Thymus (tissue), 11 donors: ENCODE results near the gene SUMF1. TPM values are rescaled to one million over a fixed set of nuclear protein-coding genes. Genes with fewer than 3 reads are reported as not detected.

Experiments used
- DNase-seq, 9 donors: peaks; one replicate each; pipeline ENCODE4 v3.0.0-alpha.2; 2013; ENCODE audit warnings: low spot score in 9 of 9, low read depth in 6 of 9, missing footprints in 1 of 9
- H3K27ac ChIP-seq, 2 donors: one replicate each; pipeline ENCODE4 v1.5.1; 2013; ENCODE audit warnings: control low read depth in 1 of 2, low read depth in 1 of 2, low read length in 1 of 2, mild to moderate bottlenecking in 1 of 2, moderate library complexity in 1 of 2
- H3K27me3 ChIP-seq, 2 donors: one replicate each; pipeline ENCODE4 v1.5.1; 2013; ENCODE audit warnings: low read length in 1 of 2; ENCODE audit not compliant: control insufficient read depth in 2 of 2, insufficient read depth in 1 of 2
- H3K36me3 ChIP-seq, 2 donors: one replicate each; pipeline ENCODE4 v1.5.1; 2013; ENCODE audit warnings: low read length in 1 of 2, mild to moderate bottlenecking in 1 of 2, moderate library complexity in 1 of 2; ENCODE audit not compliant: control insufficient read depth in 2 of 2, insufficient read depth in 2 of 2
- H3K4me1 ChIP-seq, 2 donors: one replicate each; pipeline ENCODE4 v1.5.1; 2013; ENCODE audit warnings: low read length in 2 of 2; ENCODE audit not compliant: control insufficient read depth in 2 of 2, insufficient read depth in 2 of 2
- H3K4me3 ChIP-seq, 2 donors: one replicate each; pipeline ENCODE4 v1.5.1; 2013; ENCODE audit warnings: low read length in 2 of 2, control low read depth in 1 of 2, mild to moderate bottlenecking in 1 of 2
- H3K9me3 ChIP-seq, 2 donors: one replicate each; pipeline ENCODE4 v1.5.1; 2013; ENCODE audit warnings: low read length in 1 of 2, mild to moderate bottlenecking in 1 of 2; ENCODE audit not compliant: control insufficient read depth in 2 of 2, insufficient read depth in 1 of 2
- WGBS: extraction: QIAGEN DNeasy Blood & Tissue Kit; methylation state at CpG from one replicate; pipeline ENCODE4 v1.1.7; 2013; 5-methylcytosine and 5-hydroxymethylcytosine counted together
- polyA plus RNA-seq: library from polyadenylated mRNA; stranded (reverse); fragments of 200-250 nt; gene quantifications from one replicate; pipeline ENCODE4 v1.2.3, GENCODE V29; 2013
- total RNA-seq: library from RNA; stranded (reverse); fragments of 120-200 nt; gene quantifications from one replicate; pipeline ENCODE4 v1.2.4, GENCODE V29; 2013
- donor health status: healthy.

The SUMF1 gene
- total and polyA plus RNA-seq, 2 donors: 14.1 to 18.6 TPM

DNA sequence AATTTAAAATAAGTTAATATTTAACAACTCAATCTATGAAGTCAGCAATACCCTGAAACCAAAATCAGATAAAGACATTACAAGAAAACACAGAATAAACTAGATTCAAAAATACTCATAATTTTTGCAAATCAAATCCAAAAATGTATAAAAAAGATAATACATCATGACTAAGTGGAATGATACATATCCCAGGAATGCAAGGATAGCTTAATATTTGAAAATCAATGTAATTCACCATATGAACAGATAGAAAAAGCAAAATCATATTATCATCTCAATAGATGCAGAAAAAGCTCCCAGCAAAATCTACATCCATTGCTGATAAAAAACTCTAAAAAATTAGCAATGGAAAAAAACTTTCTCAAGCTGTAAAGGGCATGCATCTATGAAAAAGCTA is 93.4 kb downstream of the SUMF1 start:
- Histone ChIP-seq H3K4me3 (no peak overlapping the region), H3K9me3 (peaks cover 0 to 2% of the 10 kb centered on the region in 2 donors), H3K27ac (no peak overlapping the region), H3K36me3 (peaks cover 0 to 2% of the 10 kb centered on the region in 2 donors), H3K4me1 (no peaks in the 10 kb centered on the region), H3K27me3 (no peaks in the 10 kb centered on the region)
- DNase-seq: no peak

DNA sequence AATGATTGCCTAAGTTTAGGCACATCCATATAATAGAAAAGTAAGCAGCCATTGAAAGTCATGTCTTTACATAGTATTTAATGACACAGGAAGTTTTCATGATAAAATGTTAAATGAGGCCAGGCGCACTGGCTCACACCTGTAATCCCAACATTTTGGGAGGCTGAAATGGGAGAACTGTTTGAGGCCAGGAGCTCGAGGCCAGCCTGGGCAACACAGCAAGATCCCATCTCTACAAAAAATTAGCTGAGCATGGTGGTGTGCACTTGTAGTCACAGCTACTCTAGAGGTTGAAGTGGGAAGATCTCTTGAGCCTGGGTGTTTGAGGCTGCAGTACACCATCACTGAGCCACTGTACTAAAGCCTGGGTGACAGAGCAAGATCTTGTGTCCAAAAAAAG is 104.5 kb downstream of the SUMF1 start:
- no peaks in the 10 kb centered on the region for H3K4me1 ChIP-seq
- H3K27ac ChIP-seq: no peak overlapping the region
- no peak for DNase-seq
- 97% methylated on average over 2 of the region's 2 CpGs for WGBS
- no peak overlapping the region for H3K4me3 ChIP-seq
- H3K9me3 ChIP-seq: no peaks in the 10 kb centered on the region
- H3K27me3 ChIP-seq: no peaks in the 10 kb centered on the region
- H3K36me3 ChIP-seq: peaks cover 3 to 6% of the 10 kb centered on the region in 2 donors

DNA sequence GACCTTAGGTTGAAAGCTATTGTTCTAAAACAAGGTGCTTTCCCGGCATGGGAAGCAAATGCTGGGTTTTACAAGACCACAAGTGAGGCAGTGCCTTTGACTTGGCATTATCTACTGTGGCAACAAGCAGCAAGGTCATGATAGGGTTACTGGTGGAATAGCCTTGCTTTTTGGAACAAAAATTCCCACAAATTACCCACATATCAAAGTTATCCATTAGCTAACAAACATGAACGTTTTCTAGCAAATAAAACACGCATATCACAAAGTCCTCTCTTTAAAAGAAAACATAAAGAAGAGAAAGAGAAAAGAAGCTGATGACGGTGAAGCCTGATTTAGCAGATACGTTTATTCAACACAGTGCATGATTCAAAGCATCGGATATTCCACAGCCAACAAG is 106.3 kb downstream of the SUMF1 start:
- H3K4me3 ChIP-seq: no peak overlapping the region
- H3K36me3 ChIP-seq: peaks cover 3 to 6% of the 10 kb centered on the region in 2 donors
- no peaks in the 10 kb centered on the region for H3K9me3 ChIP-seq
- 95% methylated on average over 6 of the region's 6 CpGs for WGBS
- H3K27me3 ChIP-seq: no peaks in the 10 kb centered on the region
- no peak overlapping the region for H3K27ac ChIP-seq
- H3K4me1 ChIP-seq: no peaks in the 10 kb centered on the region
- DNase-seq: no peak

DNA sequence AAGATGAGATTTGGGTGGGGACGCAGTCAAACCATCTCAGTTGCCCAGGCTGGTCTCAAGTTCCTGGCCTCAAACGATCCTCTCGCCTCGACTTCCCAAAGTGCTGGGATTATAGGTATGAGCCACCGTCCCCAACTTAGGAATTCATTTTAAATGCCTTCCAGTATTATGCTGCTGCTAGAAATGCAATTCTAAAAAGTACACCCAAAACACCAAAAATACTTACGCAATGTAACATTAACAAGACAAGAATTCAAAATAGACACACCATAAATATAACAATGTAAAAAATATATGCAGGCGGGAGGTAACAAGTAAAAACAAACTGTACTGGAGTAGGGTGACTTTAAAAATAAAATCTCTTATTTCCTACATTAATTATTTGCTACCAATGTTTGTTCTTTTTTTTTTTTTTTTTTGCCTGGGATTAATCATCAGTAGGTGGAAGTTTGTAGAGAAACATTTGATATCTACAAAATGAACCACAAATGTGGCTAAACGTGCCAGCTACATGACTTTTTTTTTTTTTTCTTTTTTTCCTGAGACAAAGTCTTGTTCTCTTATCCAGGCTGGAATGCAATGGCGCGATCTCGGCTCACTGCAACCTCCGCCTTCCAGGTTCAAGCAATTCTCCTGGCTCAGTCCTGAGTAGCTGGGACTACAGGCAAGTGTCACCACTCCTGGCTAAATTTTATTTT is 107.1 kb downstream of the SUMF1 start:
- Histone ChIP-seq H3K4me3 (no peak overlapping the region), H3K27me3 (no peaks in the 10 kb centered on the region), H3K4me1 (peaks cover 0 to 7% of the 10 kb centered on the region in 2 donors), H3K36me3 (peaks cover 3 to 6% of the 10 kb centered on the region in 2 donors), H3K9me3 (no peaks in the 10 kb centered on the region), H3K27ac (no peak overlapping the region)
- WGBS: over 99% methylated on average over 12 of the region's 12 CpGs
- no peak for DNase-seq

DNA sequence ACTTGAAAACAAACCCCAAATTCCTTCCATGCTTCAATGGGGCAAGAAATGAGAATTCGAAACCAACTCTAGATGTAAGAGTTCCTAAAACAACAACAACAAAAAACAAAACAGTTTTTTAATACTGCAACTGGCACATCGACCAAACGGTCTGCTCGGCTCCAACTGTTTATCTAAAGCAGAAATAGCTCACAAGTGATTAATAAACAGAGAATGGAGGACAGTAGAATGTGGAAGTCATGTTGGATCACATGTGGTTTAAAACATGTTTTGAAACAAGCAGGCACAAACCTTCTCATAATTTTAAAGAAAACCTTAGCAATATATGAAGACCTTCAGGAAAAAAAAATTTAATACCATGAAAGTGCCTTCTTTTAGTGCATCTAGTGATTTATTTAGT is 108.8 kb downstream of the SUMF1 start:
- Histone ChIP-seq H3K27ac (no peak overlapping the region), H3K4me1 (peaks cover 0 to 8% of the 10 kb centered on the region in 2 donors), H3K4me3 (no peak overlapping the region), H3K27me3 (no peaks in the 10 kb centered on the region), H3K9me3 (no peaks in the 10 kb centered on the region), H3K36me3 (peaks cover 3 to 6% of the 10 kb centered on the region in 2 donors)
- WGBS: 96% methylated on average over 4 of the region's 4 CpGs
- no peak for DNase-seq

DNA sequence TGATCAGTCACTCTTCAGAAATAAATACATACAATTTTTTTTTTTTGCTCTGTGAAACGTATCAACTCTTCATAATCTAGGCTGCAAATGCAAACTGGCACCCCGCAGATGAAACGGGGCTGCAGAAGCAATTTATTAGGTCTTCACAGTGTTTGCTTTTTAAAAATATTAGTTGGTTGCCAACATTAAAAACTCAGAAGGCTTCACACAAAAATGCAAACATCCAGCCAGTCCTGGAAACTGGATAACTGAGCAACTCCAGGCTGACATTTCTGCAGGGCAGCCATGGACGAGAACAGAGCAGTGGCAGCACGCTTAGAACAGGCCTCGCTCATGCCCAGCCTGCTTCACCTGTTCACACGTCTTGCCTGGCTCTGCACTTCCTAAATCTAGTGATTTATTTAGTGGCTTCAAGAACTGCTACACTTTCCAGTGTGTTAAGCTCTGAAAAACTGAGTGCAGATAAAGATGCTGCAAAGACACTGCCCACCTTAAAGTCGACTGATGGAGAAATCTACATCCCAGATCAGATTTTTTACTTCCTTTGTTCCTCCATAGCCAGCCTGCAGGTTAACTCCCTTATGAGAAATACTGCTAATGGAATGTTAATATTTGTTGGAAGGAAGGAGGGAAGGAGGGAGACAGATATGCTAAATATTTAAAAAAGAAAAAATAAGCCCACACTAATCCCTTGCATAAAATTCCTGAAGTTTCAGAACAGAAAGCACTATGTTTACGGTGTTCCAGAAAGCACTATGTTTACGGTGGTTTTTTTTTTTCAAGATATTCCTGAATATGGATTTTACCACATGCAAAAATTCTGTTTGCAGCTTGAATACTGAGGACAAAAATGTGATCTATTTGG is 110.3 kb downstream of the SUMF1 start:
- no peak for DNase-seq
- 89% methylated on average over 10 of the region's 10 CpGs for WGBS

DNA sequence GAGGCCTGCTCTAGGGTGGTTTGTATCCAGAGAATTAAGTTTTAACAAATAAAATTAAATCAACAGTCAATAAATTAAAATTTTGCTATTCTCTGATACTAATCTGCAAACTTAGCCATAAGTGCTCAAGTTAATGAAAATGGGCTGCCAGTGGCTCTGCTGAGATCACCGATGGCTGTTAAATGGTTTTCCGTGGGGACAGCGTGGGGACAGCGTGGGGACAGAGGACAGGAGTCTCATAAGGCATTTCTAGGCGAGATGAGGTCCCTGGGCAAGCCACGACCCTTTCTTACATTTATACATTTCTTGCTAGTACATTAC is 110.9 kb downstream of the SUMF1 start:
- no peak for DNase-seq
- H3K4me1 ChIP-seq: peaks cover 2 to 8% of the 10 kb centered on the region in 2 donors
- no peaks in the 10 kb centered on the region for H3K9me3 ChIP-seq
- WGBS: 98% methylated on average over 6 of the region's 6 CpGs
- H3K27me3 ChIP-seq: no peaks in the 10 kb centered on the region
- no peak overlapping the region for H3K27ac ChIP-seq
- H3K36me3 ChIP-seq: peaks cover 0 to 2% of the 10 kb centered on the region in 2 donors
- no peak overlapping the region for H3K4me3 ChIP-seq

More for the DNA sequence above, 110.3 kb downstream of the SUMF1 start:
- no peak overlapping the region for H3K4me3 ChIP-seq
- no peaks in the 10 kb centered on the region for H3K9me3 ChIP-seq
- H3K27ac ChIP-seq: no peak overlapping the region
- peaks cover 0 to 8% of the 10 kb centered on the region in 2 donors for H3K4me1 ChIP-seq
- no peaks in the 10 kb centered on the region for H3K27me3 ChIP-seq
- H3K36me3 ChIP-seq: peaks cover 2 to 3% of the 10 kb centered on the region in 2 donors

DNA sequence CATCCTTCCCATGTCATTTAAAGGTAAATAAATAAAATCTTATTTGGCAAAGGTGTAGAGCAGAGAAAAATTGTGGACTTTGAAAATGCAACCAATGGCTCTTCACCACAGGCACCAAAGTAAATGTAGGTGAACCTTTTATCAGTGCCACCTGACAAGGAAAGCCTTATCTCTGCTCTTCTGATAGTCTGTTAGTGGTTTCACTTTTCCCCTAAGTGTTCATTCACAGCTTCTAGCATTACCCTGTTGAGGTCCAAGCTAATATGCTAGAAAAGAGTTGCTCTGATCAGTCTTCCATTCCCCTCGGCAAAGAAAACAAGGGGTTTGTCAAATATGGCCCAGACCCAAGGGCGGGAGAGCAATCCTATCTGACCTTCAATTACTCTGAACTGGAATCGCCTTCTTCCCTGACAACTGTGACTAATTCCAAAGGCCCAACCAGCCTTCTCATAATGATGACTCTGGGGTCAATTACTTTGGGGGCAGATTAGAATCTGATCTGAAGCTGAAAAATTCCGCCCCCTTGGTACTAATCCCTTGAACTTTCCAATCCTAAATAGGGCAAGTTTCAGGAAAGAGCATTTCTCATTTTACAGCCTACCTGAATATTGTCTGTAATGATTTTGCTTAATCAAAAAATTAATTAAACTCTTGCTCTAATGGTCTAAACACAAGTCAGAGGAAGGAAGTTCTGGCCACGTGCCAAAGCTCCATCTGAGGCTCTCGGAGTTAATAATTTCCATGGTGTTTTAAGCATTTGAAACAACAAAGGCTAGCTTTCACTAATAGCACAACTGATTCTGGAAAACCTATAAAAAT is 111.5 kb downstream of the SUMF1 start:
- peak in 2 of 9 donors; percentile 4 to 44 for DNase-seq
- H3K27ac ChIP-seq: no peak overlapping the region
- no peaks in the 10 kb centered on the region for H3K36me3 ChIP-seq
- no peaks in the 10 kb centered on the region for H3K9me3 ChIP-seq
- WGBS: 85% methylated on average over 6 of the region's 6 CpGs
- no peak overlapping the region for H3K4me3 ChIP-seq
- H3K27me3 ChIP-seq: no peaks in the 10 kb centered on the region
- peaks cover 2 to 8% of the 10 kb centered on the region in 2 donors for H3K4me1 ChIP-seq

DNA sequence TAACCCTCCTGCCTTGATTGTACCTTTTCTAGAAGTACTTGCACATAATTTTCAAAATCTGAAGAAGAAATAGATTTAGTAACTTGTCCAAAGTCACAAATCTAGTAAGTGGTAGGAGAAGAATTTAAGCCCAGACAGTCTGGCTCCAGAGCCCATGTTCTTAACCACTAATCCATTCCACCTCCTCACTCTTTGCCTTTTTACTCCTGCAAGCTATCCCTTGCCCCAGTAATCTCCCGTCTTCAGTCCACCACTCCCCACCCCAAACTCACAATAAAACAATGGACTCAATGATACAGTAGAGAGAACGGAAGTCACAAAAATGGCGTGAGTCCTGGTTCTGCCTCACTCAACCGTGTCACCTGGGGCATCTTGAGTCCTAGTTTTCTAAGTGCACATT is 115.2 kb downstream of the SUMF1 start:
- H3K36me3 ChIP-seq: no peaks in the 10 kb centered on the region
- peaks cover 2 to 8% of the 10 kb centered on the region in 2 donors for H3K4me1 ChIP-seq
- 98% methylated on average over 4 of the region's 4 CpGs for WGBS
- no peak overlapping the region for H3K4me3 ChIP-seq
- H3K27ac ChIP-seq: no peak overlapping the region
- no peak for DNase-seq
- no peaks in the 10 kb centered on the region for H3K9me3 ChIP-seq
- H3K27me3 ChIP-seq: no peaks in the 10 kb centered on the region
